Superior temporal gyrus (tissue), 1 donor: ENCODE measurements around the gene PGLYRP2.
A peak's percentile ranks its signal among the peaks of the same experiment; 100 is the strongest.

Experiments used
- DNase-seq: peaks from one replicate; pipeline ENCODE4 v3.0.0-alpha.2; 2016; ENCODE audit errors: extremely low spot score

PGLYRP2 gene

DNA sequence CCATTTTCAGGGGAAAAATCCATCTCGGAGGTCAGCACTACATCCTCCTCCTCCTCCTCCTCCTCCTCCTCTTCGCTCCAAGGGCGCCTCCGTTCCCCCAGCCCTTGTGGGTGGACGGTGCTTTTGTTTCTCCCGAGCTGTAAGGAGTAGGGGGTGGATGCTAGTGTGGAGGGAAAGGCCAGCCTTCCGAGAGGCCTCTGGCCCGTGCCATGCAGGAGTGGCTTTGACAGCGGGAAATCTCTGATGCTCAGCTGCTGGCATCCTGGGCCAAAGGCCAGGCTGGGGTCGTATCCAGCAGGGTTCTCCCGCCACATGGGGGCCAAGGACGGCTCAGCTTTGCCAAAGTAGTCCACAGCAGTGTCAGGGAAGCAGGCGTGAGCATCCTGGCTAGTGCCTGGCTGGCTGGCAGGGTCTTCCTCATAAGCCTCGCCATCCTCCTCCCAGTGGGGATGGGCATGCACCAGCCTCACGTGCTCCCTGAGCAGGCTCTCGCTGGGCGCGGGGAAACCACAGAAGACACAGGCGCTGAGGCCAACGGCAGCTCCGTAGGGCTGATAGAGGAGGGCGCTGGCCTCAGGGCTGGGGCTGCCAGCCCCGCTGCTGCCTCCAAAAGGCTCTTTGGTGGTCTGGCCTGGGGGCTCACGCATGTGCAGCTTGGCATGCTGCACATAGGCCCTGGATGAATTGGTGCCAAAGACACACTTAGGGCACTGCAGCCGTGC is 40.1 kb downstream of the PGLYRP2 start:
- DNase-seq = no peak

DNA sequence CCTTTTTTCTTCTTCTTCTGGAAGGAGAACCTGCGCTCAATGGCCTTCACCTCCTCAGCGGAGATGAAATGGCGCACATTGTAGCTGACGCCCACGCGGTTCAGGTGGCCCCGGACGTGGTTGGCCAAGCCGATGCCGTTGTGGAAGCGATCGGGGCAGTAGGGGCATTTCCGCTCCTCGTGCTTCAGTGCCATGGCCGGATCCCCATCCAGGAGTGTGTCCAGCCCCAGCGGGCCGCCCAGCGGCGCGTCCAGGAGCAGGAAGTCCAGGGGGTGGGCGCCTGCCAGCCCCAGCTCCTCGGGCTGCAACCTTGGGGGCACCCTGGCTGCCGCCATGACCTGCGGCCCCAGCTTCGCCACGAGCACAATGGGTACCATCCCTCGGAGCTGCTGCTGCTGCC is 40.7 kb downstream of the PGLYRP2 start:
- DNase-seq = no peak

DNA sequence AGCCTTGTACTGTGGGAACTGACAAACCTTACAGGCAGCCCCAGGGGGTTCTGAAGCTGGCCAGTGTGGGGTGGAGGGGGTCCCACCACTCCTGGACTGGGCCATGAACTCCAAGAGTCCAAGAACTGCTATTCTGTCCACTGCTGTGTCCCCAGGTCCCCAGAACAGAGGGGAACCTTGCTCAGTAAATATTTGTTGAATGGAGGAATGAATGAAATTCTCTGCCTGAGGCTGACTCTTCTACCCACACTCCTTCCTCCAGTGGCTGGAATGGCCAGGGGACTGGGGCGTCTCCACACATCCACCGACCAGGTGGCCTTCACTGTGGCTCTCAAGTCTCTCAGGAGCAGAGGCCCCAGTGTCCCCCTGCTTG is 41.2 kb downstream of the PGLYRP2 start:
- no peak for DNase-seq

DNA sequence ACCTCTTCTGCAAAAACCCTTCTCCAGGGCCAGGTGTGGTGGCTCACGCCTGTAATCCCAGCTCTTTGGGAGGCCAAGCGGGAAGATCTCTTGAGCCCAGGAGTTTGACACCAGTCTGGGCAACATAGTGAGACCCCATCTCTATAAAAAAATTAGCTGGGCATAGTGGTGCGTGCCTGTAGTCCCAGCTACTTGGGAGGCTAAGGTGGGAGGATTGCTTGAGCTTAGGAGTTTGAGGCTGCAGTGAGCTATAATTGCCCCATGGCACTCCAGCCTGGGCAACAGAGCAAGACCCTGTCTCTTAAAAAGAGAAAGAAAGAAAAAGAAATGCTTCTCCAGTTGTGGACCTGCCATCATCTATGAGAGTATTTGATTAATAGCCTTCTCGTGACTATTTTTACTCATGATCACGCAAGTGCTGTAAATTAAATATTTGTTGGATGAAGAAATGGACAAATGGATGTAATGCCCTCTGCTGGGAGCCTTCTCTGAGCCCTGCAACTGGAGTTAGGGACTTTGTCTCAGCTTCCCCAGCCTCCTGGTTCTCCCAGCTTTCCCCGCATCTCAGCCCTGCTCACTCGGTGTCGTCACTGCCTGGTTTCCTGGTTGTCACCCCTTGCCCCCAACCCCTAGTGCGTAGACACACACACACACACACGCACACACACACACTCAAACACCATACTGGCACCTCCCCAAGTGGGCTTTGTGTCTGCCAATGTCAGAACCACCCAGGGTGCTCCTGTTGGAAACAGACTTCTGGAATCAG is 41.8 kb downstream of the PGLYRP2 start:
- DNase-seq = no peak

DNA sequence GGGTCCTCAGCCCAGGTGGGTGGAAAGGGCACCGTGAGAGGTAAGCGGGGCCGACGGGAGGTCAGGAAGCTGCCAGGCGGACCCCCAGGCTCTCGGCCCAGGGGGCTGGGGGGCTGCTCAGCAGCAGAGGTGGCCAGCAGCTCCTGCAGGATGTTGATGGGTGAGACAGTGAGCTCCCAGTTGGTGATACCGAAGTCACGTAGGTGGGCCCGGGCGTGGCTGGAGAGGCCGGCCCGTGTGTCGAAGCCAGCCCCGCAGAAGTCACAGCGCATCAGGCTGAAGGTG is 42.5 kb downstream of the PGLYRP2 start:
- DNase-seq = no peak

DNA sequence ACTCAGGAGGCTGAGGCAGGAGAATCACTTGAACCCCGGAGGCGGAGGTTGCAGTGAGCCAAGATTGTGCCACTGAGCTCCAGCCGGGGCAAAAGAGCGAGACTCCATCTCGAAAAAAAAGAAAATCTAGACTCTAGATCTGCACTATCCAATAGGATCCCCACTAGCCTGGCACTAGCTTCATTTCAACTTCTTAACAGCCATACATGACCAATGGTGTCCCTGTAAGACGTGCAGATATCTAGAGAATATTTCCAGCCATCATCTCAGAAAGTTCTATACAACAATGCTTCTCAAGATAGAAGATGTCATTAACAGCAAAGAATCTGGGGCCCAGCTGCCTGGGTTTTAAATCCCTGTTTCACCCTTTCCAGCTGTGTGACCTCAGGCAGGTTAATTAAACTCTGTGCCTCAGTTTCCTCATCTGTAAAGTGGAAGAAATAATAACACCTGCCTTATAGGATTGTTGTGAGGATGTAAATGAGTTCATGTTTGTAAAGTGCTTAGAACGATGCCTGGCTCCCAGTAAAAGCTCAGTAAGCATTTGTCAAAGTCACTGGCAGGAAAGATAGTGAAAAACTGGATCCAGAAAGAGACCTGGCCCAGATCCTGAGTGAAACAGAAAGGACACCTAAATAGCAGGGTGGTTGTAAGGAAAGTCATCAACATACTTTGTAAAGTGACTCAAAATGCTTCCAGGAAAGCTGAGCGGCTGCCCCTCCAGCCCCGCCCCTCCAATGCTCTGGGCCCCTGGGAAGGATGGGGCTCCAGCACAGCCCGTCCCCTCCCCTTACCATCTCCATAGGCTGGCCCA is 43.1 kb downstream of the PGLYRP2 start:
- no peak for DNase-seq

DNA sequence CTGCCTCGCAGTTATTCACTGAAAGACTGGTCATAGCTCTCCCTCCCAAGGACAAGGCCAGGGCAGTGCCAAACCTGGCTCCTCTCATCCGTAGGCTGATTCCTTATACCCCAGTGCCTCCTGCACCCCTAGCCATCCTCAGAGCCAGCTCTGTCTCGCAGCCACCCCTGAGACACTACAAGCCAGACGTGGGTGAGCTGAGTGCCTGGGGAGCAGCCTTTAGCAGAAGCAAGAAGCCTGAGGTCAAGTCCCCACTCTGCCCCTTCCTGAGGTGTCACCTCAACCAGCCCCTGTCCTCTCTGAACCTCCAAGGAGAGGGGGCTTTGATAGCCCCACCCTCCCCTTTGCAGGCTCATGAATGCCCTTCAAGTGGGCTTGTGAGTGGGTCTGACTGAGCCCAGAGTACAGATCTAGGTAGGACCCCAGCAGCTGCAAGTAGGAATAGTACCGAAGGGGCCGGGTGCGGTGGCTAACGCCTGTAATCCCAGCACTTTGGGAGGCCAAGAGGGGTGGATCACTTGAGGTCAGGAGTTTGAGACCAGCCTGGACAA is 45.7 kb downstream of the PGLYRP2 start:
- no peak for DNase-seq

DNA sequence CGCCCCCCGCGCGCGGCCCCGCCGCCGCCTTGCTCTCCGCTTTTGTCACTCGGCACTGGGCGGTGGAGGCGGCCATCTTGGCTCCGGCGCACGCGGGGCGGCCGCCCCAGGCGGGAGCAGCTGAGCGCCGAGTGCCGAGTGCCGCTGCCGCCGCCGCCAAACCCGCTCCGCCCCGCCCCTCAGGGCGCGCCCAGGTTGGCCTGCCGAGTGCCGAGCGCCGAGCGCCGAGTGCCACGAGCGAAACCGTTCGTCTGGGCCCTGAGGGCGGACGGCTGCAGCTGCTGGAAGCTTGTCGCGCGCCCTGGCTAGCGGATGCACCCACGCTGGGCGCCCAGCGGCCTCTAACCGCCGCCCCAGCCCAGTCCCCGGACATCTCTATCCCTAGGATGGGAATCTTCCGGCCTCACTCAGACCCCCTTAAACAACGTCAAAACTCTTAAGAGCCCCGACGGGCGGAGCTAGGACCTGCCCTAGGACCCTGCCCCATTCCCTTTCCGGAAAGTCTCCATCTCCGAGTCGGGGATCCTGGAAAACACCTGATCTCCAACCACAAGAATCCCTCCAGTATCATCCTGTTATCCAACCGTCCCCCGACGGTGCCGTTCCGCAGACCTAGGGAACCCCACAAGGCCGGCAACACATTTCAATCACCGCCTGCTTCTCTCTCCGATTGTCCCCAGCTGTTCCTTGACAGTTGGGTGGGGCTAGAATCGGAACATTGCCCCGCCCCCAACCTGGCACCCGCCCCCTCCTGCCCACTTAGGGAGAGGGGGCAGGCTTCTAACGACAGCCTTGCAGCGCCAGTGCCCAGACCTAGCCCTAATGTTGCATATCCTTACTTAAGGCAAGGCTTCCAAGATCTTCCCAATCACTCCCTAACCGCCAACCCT is 46.4 kb downstream of the PGLYRP2 start:
- peak; percentile 88 for DNase-seq

DNA sequence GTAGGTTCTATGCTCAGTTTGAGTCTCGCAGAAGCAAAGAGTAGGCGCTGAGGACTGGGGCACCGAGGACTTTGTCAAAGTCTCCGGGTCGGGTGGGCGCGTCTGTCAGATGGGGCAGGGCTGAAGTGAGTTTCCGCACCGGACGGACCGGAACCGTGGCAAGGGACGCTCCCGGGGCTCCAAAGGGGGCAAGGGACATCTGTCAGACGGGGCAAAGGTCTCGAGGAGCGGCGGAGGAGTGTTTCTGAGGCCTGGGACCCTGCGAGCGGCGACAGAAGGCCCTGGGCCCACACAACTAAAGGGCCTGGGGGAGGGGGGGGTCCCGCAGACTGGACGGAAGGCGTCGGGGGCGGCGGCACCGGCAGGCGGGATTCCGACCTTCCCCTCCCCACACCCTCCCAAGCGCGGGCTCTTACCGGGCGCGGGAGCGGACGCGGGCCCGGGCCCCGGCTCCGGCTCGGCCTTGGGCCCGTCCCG is 47.2 kb downstream of the PGLYRP2 start:
- DNase-seq = no peak

DNA sequence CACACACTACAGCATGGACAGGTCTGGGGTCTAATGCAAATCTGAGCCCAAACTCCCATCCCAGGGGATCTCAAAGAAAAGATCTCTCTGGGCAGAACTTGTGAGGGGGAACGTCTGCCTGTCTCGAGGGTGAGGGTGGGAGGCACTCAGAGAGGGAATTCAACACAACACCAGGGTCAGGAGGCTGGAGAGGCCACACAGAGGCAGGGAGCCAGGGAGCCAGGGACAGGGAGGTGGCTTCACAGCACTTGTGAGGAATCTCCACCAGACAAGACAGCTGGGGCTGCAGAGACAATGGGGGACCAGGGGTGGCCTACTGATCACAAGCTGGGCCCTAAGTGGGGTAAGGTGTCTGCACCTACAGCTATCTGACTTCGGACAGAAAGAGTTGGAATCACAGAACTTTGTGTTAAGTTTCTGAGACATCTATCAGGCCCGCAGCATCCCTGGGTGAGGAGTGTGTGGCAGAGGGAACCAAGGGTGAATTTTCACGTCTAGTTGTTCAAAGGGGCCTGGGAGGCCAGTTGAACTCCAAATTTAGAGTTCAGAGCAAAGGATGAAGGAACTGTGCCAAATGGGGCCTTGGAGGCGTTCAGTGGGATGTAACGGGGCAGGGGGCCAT is 47.8 kb downstream of the PGLYRP2 start:
- DNase-seq = no peak

DNA sequence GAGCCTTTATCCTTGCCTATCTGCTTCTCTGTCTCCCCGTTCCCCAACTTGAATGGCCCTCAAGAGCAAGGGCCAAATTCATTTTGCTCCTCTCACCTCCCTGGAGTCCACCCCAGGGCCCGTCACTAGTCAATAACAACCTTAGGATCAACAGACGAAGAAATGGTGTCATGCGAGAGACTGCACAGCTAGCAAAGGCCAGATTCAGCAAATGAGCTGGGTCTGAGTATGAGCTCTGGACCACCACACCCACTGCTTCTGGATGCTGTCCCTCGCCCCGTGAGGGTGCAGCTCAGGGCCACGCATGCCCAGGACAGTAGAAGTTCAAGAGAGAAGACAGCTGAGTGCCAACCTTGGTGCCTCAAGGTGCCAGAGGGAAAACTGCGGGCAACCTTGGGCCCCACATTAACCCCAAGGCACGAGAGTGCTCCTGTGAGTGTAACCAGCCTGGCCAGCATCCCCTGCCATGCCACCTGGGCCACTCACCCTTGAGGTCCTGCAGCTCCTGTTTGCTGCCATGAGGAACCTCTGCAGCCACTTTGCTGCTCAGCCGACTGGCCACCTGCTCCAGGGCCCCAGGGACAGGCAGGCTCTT is 48.7 kb downstream of the PGLYRP2 start:
- no peak for DNase-seq

DNA sequence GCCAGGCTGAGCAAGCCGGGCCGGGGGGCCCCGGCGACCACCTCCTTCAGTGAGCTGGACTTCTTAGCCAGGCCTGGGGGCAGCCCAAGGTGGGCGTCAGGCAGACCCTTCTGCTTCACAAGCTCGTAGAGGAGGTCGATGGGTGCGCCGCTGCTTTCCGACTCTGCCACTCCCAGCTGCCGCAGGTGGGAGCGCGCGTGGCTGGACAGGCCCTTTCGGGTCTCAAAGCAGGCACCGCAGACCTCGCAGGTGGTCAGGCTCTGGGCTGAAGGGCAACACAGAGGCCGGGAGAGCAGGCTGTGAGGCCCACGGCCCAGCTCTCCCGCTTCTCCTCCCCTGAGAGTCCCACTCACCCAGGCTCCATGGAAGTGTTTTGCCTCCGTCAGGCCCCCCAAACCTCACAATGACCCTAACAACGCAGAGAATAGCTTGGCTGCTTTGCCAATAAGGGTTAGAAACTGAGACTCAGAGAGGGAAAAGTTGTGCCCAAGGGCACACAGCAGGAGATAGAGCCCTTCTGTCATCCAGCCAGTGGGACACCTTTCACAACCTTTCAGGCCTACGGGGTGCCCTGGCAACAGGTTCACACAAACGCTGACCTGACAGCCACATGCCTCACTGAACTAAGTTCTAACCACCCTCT is 49.4 kb downstream of the PGLYRP2 start:
- no peak for DNase-seq

DNA sequence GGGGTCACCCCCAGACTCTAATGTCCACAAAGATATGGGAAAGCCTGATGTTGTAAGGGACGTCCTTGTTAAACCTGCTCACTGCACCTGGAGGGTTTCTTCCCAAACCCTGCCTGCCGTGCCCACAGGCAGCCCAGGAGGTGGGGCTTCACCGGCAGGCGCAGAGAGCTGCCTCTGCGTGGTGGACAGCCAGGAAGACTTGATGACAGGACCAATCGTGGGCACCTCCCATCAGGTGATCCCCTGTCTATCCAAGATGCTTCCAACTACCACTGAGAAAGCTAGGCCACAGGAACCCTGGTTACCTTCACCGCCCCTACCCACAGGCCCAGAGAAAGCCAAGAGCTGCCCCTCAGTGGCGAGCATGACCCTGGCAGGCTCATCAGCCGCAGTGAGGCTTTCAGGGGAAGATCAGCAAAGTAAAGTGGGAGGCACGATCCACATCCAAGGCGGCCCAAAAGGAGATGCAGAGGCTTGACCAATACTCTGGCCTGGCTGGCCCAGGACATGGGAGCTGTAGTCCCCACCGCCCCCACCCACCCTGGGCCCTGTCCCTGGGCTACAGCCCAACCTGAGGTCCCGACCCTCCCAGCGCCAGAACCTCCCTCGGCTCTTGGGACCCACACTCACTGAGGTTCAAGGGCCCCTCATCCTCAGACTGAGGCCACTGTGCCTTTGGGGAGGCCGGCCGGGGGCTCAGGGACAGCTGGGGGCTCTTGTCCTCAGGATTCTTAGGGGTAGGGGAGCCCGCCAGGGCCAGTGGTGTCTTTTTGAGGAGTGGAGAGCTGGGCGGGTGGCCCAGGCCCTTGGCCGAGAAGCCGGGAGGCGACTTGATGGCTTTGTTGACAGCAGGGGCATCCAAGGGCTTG is 50.1 kb downstream of the PGLYRP2 start:
- no peak for DNase-seq

DNA sequence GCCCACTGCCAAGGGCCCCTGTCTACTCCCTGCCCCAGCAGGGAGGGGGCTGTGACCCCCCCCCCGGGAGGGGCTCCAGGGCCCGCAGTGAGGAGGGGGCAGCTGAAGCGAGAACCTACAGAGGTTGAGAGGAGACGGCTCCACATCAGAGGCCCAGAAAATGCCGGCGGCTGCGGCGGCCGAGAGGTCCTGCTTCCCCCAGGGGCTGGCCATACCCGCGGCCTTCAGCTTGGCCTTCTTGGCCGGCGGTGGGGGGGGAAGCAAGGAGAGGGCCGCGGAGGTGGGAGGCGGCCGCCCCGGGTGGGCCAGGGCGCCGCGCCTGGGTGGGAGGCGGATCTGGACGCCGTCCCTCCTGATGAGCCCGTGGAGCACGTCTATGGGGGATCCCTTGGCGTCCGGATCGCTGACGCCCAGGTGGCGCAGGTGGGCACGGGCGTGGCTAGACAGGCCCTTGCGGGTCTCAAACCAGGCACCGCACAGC is 51.3 kb downstream of the PGLYRP2 start:
- no peak for DNase-seq

DNA sequence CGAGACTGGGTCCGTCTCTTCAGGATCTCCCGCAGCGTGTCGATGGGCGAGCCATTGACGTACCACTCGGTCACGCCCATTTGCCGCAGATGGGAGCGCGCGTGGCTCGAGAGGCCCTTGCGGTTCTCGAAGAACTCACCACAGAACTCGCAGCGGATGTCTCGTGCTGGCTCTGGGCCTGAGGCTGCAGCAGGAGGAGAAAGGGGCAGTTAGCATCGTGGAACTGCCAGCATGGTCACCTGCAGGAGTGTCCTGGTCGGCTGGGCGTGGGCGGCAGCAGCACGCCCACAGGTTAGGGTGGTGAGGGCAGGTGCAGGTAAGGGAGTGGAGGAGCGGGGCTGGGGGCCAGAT is 52.0 kb downstream of the PGLYRP2 start:
- DNase-seq = no peak

DNA sequence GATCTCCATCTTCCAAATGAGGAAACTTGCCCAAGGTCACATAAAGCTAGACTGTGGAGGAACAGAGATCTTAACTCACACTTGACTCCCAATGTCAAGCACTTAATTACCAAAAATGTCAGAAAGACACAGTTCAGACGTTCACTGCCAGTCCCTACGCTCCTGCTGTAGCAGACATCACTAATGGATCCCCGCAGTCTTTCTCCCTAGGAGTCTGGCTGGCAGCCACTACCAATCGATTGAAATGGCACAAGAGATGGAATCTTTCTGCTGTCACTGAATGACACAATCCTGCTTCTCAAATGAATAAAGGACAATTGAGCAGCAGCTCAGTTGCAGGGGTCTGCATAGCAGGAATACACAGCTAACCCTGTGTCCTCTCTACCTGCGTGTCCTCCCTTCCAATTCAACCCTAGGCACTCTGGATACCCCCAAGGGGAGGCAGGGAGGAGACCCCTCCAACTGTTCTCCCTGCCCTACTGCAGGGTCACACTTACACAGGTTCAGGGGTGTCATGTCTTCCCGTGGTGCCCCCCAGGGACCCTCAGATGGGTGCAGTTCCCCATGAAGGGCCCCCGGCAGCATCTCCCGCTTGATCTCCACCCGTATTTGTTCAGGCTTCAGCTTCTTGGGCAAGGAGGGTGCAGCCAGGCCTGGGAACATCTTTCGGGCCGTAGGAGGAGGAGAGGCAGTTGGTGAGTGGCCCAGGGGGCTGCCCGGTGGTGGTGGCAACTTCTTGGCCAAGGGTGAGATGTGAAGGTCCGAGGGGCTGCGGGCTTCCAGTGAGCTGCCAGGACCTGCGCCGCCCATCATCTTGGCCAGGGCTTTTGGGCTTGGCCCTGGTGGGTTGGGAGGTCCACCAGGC is 52.6 kb downstream of the PGLYRP2 start:
- no peak for DNase-seq

DNA sequence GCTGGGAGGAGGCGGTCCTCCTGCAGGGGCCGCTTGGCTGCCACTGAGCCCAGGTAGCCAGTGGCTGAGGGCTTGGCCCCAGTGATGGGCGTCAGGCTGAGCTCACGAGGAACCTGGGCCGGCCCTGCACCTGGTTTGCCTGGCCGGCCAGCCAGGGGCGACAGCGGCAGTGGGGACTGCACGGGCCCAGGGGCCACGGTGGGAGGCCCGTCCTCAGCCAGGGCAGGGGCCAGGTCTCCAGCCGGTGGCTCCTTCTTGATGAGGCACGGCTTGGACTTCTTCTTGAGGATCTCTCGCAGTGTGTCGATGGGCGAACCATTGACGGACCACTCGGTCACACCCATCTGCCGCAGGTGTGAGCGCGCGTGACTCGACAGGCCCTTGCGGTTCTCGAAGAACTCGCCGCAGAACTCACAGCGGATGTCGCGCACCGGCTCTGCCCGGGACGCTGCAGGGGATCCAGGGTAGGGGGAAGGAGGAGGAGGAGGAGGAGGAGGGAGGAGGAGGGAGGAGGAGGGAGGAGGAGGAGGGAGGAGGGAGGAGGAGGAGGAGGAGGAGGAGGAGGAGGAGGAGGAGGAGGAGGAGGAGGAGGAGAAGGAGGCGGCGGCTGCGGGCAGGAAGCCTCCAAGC is 53.9 kb downstream of the PGLYRP2 start:
- DNase-seq = no peak
